Keratinocyte (primary cell): ENCODE data around the gene C1QTNF9B.

Experiments used
- EZH2 ChIP-seq: IDR thresholded peaks from one replicate; pipeline ENCODE4 v1.6.1; 2012; ENCODE audit warnings: inconsistent platforms, mild to moderate bottlenecking, low read length, moderate library complexity
- TF ChIP-seq, protein P1 (sequence below), 3 experiments: IDR thresholded peaks in 1 of 3; conservative IDR thresholded peaks in 1 of 3; optimal IDR thresholded peaks in 1 of 3; 2 replicates in 2 of 3; 3 replicates in 1 of 3; pipeline versions ENCODE3 to v1.5.1; 2011; ENCODE audit warnings: low read length in 3 of 3, mild to moderate bottlenecking in 3 of 3, moderate library complexity in 2 of 3, control low read depth in 1 of 3, inconsistent platforms in 1 of 3; ENCODE audit not compliant: insufficient read depth in 2 of 3; ENCODE audit errors: extremely low read depth in 1 of 3

DNA sequence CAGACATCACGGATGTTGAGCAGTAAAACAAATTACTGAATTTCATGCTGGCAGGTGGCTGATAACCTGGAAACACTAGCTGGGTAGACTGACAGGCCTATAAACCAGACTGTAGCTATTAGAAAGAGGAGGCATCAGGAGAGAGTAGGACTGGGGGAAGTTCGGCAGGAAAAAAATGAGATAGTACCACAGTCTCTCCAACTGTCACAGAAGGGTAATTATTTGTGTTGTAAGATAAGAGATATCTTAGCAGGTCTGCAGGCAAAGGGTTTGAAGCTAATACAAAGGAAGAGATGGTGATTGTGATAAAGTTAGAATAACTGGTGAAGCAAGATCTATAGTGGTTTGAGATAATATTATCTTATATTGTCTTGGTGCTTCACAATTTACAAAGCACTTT is 49.8 kb downstream of the C1QTNF9B start:
- TF ChIP-seq, protein P1, sequence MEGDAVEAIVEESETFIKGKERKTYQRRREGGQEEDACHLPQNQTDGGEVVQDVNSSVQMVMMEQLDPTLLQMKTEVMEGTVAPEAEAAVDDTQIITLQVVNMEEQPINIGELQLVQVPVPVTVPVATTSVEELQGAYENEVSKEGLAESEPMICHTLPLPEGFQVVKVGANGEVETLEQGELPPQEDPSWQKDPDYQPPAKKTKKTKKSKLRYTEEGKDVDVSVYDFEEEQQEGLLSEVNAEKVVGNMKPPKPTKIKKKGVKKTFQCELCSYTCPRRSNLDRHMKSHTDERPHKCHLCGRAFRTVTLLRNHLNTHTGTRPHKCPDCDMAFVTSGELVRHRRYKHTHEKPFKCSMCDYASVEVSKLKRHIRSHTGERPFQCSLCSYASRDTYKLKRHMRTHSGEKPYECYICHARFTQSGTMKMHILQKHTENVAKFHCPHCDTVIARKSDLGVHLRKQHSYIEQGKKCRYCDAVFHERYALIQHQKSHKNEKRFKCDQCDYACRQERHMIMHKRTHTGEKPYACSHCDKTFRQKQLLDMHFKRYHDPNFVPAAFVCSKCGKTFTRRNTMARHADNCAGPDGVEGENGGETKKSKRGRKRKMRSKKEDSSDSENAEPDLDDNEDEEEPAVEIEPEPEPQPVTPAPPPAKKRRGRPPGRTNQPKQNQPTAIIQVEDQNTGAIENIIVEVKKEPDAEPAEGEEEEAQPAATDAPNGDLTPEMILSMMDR (optimal IDR thresholded peaks at IDR 0.05 in 1 of 3, IDR thresholded peaks at IDR 0.05 in 1 of 3, conservative IDR thresholded peaks at IDR 0.05 in 1 of 3; ENCODE audit: extremely low read depth in 1 of 3, insufficient read depth in 2 of 3, low read length in 3 of 3) = no peak
- no peak for TF ChIP-seq EZH2
